ENCODE results near the gene NECTIN3. TPM values are rescaled to one million over a fixed set of nuclear protein-coding genes. Genes with fewer than 3 reads are reported as not detected.

The NECTIN3 gene
- total and polyA plus RNA-seq, 10 of the 15 experiments (the other 5 are each of a cell fraction or from before 2014, with no cell fraction given) = 0.21 TPM; not detected in 9

- BruUV-seq (replicated peaks) = no TSS peak
- H3K79me2 ChIP-seq (ENCODE audit: control insufficient read depth, insufficient read depth, low read length) = no peaks in the 10 kb centered on the region
- POLR2A ChIA-PET = no interaction called here
Measured at GRCh38 chr3:111032677-111033076, 38.9 kb upstream of the NECTIN3 start.

DNA sequence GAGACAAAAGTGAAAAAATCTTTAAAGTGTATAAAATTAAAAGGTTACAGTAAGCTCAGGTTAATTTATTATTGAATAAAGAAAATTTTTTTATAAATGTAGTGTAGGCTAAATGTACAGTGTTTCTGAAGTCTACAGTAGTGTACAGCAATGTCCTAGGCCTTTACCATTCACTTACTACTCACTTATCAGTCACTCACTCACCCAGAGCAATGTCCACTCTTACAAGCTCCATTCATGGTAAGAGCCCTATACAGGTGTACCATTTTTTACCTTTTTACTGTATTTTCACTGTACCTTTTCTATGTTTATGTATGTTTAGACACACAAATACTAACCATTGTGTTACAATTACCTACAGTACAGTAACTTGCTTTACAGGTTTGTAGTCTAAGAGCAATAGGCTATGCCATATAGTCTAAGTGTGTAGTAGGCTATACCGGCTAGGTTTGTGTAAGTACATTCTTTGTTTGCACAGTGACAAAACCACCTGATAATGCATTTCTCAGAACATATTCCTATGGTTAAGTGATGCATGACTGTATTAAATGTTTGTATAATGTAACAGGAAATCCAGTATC lies 38.1 kb upstream of the NECTIN3 start:
- BruUV-seq (replicated peaks) = no TSS peak
- Histone ChIP-seq H3K79me2 (ENCODE audit: control insufficient read depth, insufficient read depth, low read length) (no peaks in the 10 kb centered on the region), H4K20me1 (ENCODE audit: control insufficient read depth, insufficient read depth) (no peaks in the 10 kb centered on the region), H3K27ac (ENCODE audit: control insufficient read depth, insufficient read depth) (no peak overlapping the region), H3K4me1 (ENCODE audit: control insufficient read depth, insufficient read depth, low read length) (no peaks in the 10 kb centered on the region), H3K4me2 (ENCODE audit: control insufficient read depth, insufficient read depth) (no peak overlapping the region), H2AFZ (ENCODE audit: control insufficient read depth, low read depth, low read length) (no peak overlapping the region), H3K9me3 (replicated peaks; ENCODE audit: control insufficient read depth, insufficient read depth, low read length) (no peaks in the 10 kb centered on the region), H3K4me3 (no peak overlapping the region), H3K27me3 (replicated peaks in 1 of 2; ENCODE audit: control insufficient read depth in 2 of 2, insufficient read depth in 2 of 2, low read length in 1 of 2) (no peaks in the 10 kb centered on the region), H3K36me3 (ENCODE audit: control insufficient read depth in 2 of 2, insufficient read depth in 2 of 2, low read length in 1 of 2) (no peaks in the 10 kb centered on the region), H3K9ac (ENCODE audit: control insufficient read depth, insufficient read depth, low read length) (no peak overlapping the region)
- POLR2A ChIA-PET = no interaction called here
- in situ Hi-C loops (cut with MboI) = no loop called here
- WGBS (ENCODE audit: insufficient coverage, insufficient replicate concordance, low lambda C conversion rate, missing lambda C conversion rate) = 35% methylated on average over 1 of the region's 1 CpG
- SMC1A ChIA-PET (ENCODE audit: uncharacterized antibody, unreplicated experiment) = interaction anchor here (0.6 kb wide), 1 partner anchor 603 kb away, joined by 3 read pairs; no protein-coding TSS in a partner anchor
- CTCF ChIA-PET = interaction anchor here (0.9 kb wide), 1 partner anchor 17 kb away, joined by 3 read pairs; no protein-coding TSS in a partner anchor
- TF ChIP-seq RCOR1 (conservative IDR thresholded peaks at IDR 0.05; ENCODE audit: low read depth, low read length) (no peak), NFIC (IDR thresholded peaks at IDR 0.05; ENCODE audit: low read depth, low read length) (no peak), NFYB (IDR thresholded peaks at IDR 0.05; ENCODE audit: insufficient read depth, low read depth, low read length) (no peak), FOS (IDR thresholded peaks at IDR 0.05; ENCODE audit: borderline replicate concordance, extremely low read depth, insufficient read length) (no peak), IRF4 (IDR thresholded peaks at IDR 0.05; ENCODE audit: low read depth, low read length) (no peak)
- RAD21 ChIA-PET (ENCODE audit: unreplicated experiment) = no interaction called here
- ATAC-seq (no peak), DNase-seq (ENCODE audit: low read depth, low spot score) (no peak), FAIRE-seq (no peak)
- intact Hi-C loops (cut with micrococcal nuclease; ENCODE audit: unreplicated experiment) = no loop called here

More at GRCh38 chr3:111032677-111033076, 38.9 kb upstream of the NECTIN3 start:
- Histone ChIP-seq H3K4me2 (ENCODE audit: control insufficient read depth, insufficient read depth) (no peak overlapping the region), H3K9me3 (replicated peaks; ENCODE audit: control insufficient read depth, insufficient read depth, low read length) (no peaks in the 10 kb centered on the region), H3K27ac (ENCODE audit: control insufficient read depth, insufficient read depth) (no peak overlapping the region), H3K36me3 (ENCODE audit: control insufficient read depth in 2 of 2, insufficient read depth in 2 of 2, low read length in 1 of 2) (no peaks in the 10 kb centered on the region), H2AFZ (ENCODE audit: control insufficient read depth, low read depth, low read length) (no peak overlapping the region), H3K9ac (ENCODE audit: control insufficient read depth, insufficient read depth, low read length) (no peak overlapping the region), H4K20me1 (ENCODE audit: control insufficient read depth, insufficient read depth) (no peaks in the 10 kb centered on the region), H3K4me1 (ENCODE audit: control insufficient read depth, insufficient read depth, low read length) (no peaks in the 10 kb centered on the region), H3K4me3 (no peak overlapping the region), H3K27me3 (replicated peaks in 1 of 2; ENCODE audit: control insufficient read depth in 2 of 2, insufficient read depth in 2 of 2, low read length in 1 of 2) (no peaks in the 10 kb centered on the region)
- DNase-seq (ENCODE audit: low read depth, low spot score) = no peak
- in situ Hi-C loops (cut with MboI) (no loop called here), intact Hi-C loops (cut with micrococcal nuclease; ENCODE audit: unreplicated experiment) (no loop called here)
- ChIA-PET SMC1A (ENCODE audit: uncharacterized antibody, unreplicated experiment) (no interaction called here), RAD21 (ENCODE audit: unreplicated experiment) (no interaction called here), CTCF (no interaction called here)
- no peak for ATAC-seq
- WGBS (ENCODE audit: insufficient coverage, insufficient replicate concordance, low lambda C conversion rate, missing lambda C conversion rate) = 19% methylated on average over 3 of the region's 3 CpGs
- no peak for FAIRE-seq
- no peak for TF ChIP-seq NR2C2 (IDR thresholded peaks at IDR 0.05; ENCODE audit: borderline replicate concordance, control insufficient read depth, insufficient read length, low read depth)
- TF ChIP-seq NBN (IDR thresholded peaks at IDR 0.05) = no peak

Measured in GM12878 (cell line).